HepG2 (cell line): ENCODE data around the gene NT5C3B. TPM values are rescaled to one million over a fixed set of nuclear protein-coding genes. Genes with fewer than 3 reads are reported as not detected.

Experiments
- CCDC6 ChIP-seq: sonication (generic); formaldehyde crosslinking; IDR thresholded peaks from 2 replicates; pipeline ENCODE4 v1.8.1; 2022; ENCODE audit warnings: mild to moderate bottlenecking, missing genetic modification reagents, moderate library complexity
- GABPB1 ChIP-seq: IDR thresholded peaks from 2 replicates; pipeline ENCODE4 v1.6.1; 2016; ENCODE audit warnings: mild to moderate bottlenecking, missing genetic modification reagents, moderate library complexity, missing compliant biosample characterization
- HHEX ChIP-seq: IDR thresholded peaks from 2 replicates; pipeline ENCODE4 v1.6.1; 2016; ENCODE audit warnings: control low read depth
- IKZF1 ChIP-seq: fragments of 450-650 bp; IDR thresholded peaks from 2 replicates; pipeline ENCODE4 v1.7.1; 2016
- KAT8 ChIP-seq: IDR thresholded peaks from 2 replicates; pipeline ENCODE4 v1.6.1; 2016; ENCODE audit warnings: missing genetic modification reagents, missing compliant biosample characterization
- NONO ChIP-seq, 2 experiments: fragments of 450-650 bp in 1 of 2; sonication (generic) in 1 of 2; formaldehyde crosslinking in 1 of 2; IDR thresholded peaks in 1 of 2; conservative IDR thresholded peaks in 1 of 2; 2 replicates each; pipeline versions ENCODE4 v1.6.1 to v1.8.0; 2017 to 2022; ENCODE audit warnings: mild to moderate bottlenecking in 1 of 2, missing genetic modification reagents in 1 of 2, moderate library complexity in 1 of 2
- RARA ChIP-seq: IDR thresholded peaks from 2 replicates; pipeline ENCODE4 v1.6.1; 2016; ENCODE audit warnings: missing genetic modification reagents, missing compliant biosample characterization
- SP5 ChIP-seq: IDR thresholded peaks from 2 replicates; pipeline ENCODE4 v1.6.1; 2016; ENCODE audit warnings: low read depth, borderline replicate concordance
- ZFP82 ChIP-seq: sonication (generic); formaldehyde crosslinking; IDR thresholded peaks from 2 replicates; pipeline ENCODE4 v1.5.1; 2020; ENCODE audit warnings: mild to moderate bottlenecking, missing genetic modification reagents, borderline replicate concordance
- ZNF230 ChIP-seq: sonication (generic); formaldehyde crosslinking; IDR thresholded peaks from 2 replicates; pipeline ENCODE4 v1.4.0; 2020; ENCODE audit warnings: mild to moderate bottlenecking, missing genetic modification reagents
- ZNF260 ChIP-seq: sonication (generic); formaldehyde crosslinking; IDR thresholded peaks from 2 replicates; pipeline ENCODE4 v1.4.0; 2020; ENCODE audit warnings: missing genetic modification reagents, low read depth, mild to moderate bottlenecking, borderline replicate concordance
- ZNF615 ChIP-seq: sonication (generic); formaldehyde crosslinking; IDR thresholded peaks from 2 replicates; pipeline ENCODE4 v1.5.0; 2020; ENCODE audit warnings: mild to moderate bottlenecking, missing genetic modification reagents, borderline replicate concordance
- ZNF773 ChIP-seq: sonication (generic); formaldehyde crosslinking; IDR thresholded peaks from 2 replicates; pipeline ENCODE4 v1.4.0; 2020; ENCODE audit warnings: missing genetic modification reagents, borderline replicate concordance
- ZNF850 ChIP-seq: sonication (generic); formaldehyde crosslinking; conservative IDR thresholded peaks from 2 replicates; pipeline ENCODE4 v1.9.0; 2021; ENCODE audit warnings: mild to moderate bottlenecking, missing genetic modification reagents
- ZSCAN20 ChIP-seq: sonication (generic); formaldehyde crosslinking; IDR thresholded peaks from 2 replicates; pipeline ENCODE4 v1.4.0; 2020; ENCODE audit warnings: missing genetic modification reagents, mild to moderate bottlenecking, borderline replicate concordance
- polyA plus RNA-seq, 8 experiments: library from polyadenylated mRNA; depleted of rRNA in 3 of 8; stranded (reverse) in 7 of 8; unstranded in 1 of 8; fragments of >200 nt; fragmentation: Illumina TruSeq in 4 of 8; extraction: Trizol in 4 of 8; gene quantifications; 2 replicates each; pipeline versions ENCODE4 v1.2.1 to v1.2.3, GENCODE V29; 2011 to 2016; ENCODE audit warnings: low read depth in 4 of 8, missing spikeins in 1 of 8, mixed read lengths in 1 of 8; ENCODE audit not compliant: insufficient read depth in 1 of 8
- total RNA-seq, 5 experiments: library from RNA; depleted of rRNA; stranded (reverse); fragments of >200 nt; fragmentation: Illumina TruSeq; extraction: Trizol; gene quantifications; 2 replicates each; pipeline ENCODE4 v1.2.3, GENCODE V29; 2016; ENCODE audit warnings: low read depth in 1 of 5
- TF ChIP-seq, protein P1 (sequence below): conservative IDR thresholded peaks from 2 replicates; pipeline ENCODE4 v1.6.1; 2018; ENCODE audit warnings: missing genetic modification reagents
- TF ChIP-seq, protein P2 (sequence below): sonication (generic); formaldehyde crosslinking; IDR thresholded peaks from 2 replicates; pipeline ENCODE4 v1.5.0; 2020; ENCODE audit warnings: mild to moderate bottlenecking, missing genetic modification reagents, moderate library complexity
- TF ChIP-seq, protein P3 (sequence below): IDR thresholded peaks from 2 replicates; pipeline ENCODE4 v1.6.1; 2018; ENCODE audit warnings: missing genetic modification reagents
- TF ChIP-seq, protein P4 (sequence below): sonication (generic); formaldehyde crosslinking; IDR thresholded peaks from 2 replicates; pipeline ENCODE4 v1.5.0; 2020; ENCODE audit warnings: missing genetic modification reagents, mild to moderate bottlenecking, borderline replicate concordance
- TF ChIP-seq, protein P5 (sequence below): sonication (generic); formaldehyde crosslinking; IDR thresholded peaks from 2 replicates; pipeline ENCODE4 v1.5.0; 2020; ENCODE audit warnings: mild to moderate bottlenecking, missing genetic modification reagents

Gene NT5C3B
- total and polyA plus RNA-seq, 2 of the 13 experiments (the other 11 are each of a cell fraction or from before 2014, with no cell fraction given), result 104 to 126 TPM

DNA sequence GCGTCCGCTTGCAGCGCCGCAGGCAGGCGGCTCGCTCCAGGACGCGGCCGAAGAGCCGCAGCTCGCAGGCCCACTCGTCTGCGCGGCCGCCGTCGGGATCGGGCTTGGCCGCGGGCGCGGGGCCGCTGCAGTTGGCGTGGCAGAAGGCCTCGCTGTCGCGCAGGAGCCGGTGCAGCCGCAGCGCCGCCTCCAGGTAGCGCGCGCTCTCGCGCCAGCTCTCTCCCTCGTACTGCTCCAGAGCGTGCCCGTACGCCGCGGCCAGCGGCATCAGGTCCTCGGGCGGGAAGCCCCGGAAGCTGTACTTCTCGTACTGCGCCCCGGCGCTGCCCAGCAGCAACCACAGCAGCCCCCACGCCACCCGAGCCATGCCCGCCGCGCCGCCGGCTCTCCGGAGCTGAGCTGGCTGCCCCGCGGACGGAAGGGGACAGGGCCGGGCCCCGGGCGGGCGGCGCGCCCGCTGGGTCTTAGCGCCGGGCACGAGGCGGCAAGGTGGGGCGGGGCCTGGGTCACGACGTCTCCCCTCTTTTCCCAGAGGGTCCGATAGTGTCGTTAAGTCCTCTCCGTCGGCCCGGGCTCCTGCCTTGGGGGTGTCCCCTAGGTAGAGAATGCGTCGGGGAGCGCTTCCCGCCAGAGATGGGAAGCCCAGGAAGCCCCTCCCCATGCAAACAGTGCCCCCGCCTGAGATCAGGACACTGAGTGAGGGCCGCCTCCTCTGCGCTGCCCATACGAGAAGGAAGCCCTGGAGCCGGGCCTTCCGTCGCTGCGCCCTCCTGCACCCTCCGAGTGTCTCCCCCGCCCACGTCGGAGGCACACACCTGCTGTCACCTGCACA is 24.3 kb downstream of the NT5C3B start, which contains the start of gene P3H4 (continued):
- TF ChIP-seq, protein P1, sequence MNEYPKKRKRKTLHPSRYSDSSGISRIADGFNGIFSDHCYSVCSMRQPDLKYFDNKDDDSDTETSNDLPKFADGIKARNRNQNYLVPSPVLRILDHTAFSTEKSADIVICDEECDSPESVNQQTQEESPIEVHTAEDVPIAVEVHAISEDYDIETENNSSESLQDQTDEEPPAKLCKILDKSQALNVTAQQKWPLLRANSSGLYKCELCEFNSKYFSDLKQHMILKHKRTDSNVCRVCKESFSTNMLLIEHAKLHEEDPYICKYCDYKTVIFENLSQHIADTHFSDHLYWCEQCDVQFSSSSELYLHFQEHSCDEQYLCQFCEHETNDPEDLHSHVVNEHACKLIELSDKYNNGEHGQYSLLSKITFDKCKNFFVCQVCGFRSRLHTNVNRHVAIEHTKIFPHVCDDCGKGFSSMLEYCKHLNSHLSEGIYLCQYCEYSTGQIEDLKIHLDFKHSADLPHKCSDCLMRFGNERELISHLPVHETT (CRISPR knock-in tag), result 0 out of 2 replicates have a peak, but pooled peaks have one; percentile 38
- no peak for TF ChIP-seq RARA
- TF ChIP-seq ZSCAN20 (CRISPR knock-in tag), result peak; percentile 96; the same call in 1 of the 2 replicates
- TF ChIP-seq GABPB1 (CRISPR knock-in tag), result peak; percentile 76; the same call in 1 of the 2 replicates
- peak; percentile 39; the same call in 1 of the 2 replicates for TF ChIP-seq KAT8 (CRISPR knock-in tag)
- TF ChIP-seq HHEX, result no peak
- TF ChIP-seq, protein P2, sequence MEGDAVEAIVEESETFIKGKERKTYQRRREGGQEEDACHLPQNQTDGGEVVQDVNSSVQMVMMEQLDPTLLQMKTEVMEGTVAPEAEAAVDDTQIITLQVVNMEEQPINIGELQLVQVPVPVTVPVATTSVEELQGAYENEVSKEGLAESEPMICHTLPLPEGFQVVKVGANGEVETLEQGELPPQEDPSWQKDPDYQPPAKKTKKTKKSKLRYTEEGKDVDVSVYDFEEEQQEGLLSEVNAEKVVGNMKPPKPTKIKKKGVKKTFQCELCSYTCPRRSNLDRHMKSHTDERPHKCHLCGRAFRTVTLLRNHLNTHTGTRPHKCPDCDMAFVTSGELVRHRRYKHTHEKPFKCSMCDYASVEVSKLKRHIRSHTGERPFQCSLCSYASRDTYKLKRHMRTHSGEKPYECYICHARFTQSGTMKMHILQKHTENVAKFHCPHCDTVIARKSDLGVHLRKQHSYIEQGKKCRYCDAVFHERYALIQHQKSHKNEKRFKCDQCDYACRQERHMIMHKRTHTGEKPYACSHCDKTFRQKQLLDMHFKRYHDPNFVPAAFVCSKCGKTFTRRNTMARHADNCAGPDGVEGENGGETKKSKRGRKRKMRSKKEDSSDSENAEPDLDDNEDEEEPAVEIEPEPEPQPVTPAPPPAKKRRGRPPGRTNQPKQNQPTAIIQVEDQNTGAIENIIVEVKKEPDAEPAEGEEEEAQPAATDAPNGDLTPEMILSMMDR (CRISPR knock-in tag), result peak; percentile 87
- TF ChIP-seq ZNF850 (CRISPR knock-in tag), result no peak
- TF ChIP-seq, protein P3, sequence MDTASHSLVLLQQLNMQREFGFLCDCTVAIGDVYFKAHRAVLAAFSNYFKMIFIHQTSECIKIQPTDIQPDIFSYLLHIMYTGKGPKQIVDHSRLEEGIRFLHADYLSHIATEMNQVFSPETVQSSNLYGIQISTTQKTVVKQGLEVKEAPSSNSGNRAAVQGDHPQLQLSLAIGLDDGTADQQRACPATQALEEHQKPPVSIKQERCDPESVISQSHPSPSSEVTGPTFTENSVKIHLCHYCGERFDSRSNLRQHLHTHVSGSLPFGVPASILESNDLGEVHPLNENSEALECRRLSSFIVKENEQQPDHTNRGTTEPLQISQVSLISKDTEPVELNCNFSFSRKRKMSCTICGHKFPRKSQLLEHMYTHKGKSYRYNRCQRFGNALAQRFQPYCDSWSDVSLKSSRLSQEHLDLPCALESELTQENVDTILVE (CRISPR knock-in tag), result no peak
- TF ChIP-seq, protein P4, sequence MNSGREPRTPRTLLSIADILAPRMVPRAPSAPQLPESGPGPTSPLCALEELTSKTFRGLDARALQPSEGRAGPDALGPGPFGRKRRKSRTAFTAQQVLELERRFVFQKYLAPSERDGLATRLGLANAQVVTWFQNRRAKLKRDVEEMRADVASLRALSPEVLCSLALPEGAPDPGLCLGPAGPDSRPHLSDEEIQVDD (CRISPR knock-in tag), result peak; percentile 96; the same call in 1 of the 2 replicates
- TF ChIP-seq IKZF1, result no peak
- TF ChIP-seq NONO (IDR thresholded peaks at IDR 0.05), result no peak
- TF ChIP-seq NONO (CRISPR knock-in tag; conservative IDR thresholded peaks at IDR 0.05), result no peak; the same call in 1 of the 2 replicates
- peak; percentile 6; the same call in 1 of the 2 replicates for TF ChIP-seq ZFP82 (CRISPR knock-in tag)
- TF ChIP-seq, protein P5, sequence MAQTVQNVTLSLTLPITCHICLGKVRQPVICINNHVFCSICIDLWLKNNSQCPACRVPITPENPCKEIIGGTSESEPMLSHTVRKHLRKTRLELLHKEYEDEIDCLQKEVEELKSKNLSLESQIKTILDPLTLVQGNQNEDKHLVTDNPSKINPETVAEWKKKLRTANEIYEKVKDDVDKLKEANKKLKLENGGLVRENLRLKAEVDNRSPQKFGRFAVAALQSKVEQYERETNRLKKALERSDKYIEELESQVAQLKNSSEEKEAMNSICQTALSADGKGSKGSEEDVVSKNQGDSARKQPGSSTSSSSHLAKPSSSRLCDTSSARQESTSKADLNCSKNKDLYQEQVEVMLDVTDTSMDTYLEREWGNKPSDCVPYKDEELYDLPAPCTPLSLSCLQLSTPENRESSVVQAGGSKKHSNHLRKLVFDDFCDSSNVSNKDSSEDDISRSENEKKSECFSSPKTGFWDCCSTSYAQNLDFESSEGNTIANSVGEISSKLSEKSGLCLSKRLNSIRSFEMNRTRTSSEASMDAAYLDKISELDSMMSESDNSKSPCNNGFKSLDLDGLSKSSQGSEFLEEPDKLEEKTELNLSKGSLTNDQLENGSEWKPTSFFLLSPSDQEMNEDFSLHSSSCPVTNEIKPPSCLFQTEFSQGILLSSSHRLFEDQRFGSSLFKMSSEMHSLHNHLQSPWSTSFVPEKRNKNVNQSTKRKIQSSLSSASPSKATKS (CRISPR knock-in tag), result no peak
- 0 out of 2 replicates have a peak, but pooled peaks have one; percentile 68 for TF ChIP-seq ZNF260 (CRISPR knock-in tag)
- peak; percentile 76; the same call in 1 of the 2 replicates for TF ChIP-seq CCDC6 (CRISPR knock-in tag)
- peak; percentile 94; the same call in 1 of the 2 replicates for TF ChIP-seq ZNF773 (CRISPR knock-in tag)
- no peak; the same call in 1 of the 2 replicates for TF ChIP-seq ZNF230
- TF ChIP-seq SP5 (CRISPR knock-in tag), result peak; percentile 34; the same call in 1 of the 2 replicates
- no peak for TF ChIP-seq ZNF615
